Upper lobe of left lung (tissue), 6 donors: Measurements from ENCODE around the gene IZUMO2. TPM values are rescaled to one million over a fixed set of nuclear protein-coding genes. Genes with fewer than 3 reads are reported as not detected.

ENCODE experiments used
- ATAC-seq, 2 donors: fragments of 200-7000 bp; cut with Tn5 transposase; one replicate each; pipeline ENCODE4 v1.9.1; 2022; ENCODE audit warnings: mild to moderate bottlenecking in 2 of 2, moderate library complexity in 2 of 2; ENCODE audit not compliant: low FRiP score in 2 of 2
- DNase-seq, 2 donors: peaks; one replicate each; pipeline ENCODE4 v3.0.0-alpha.2; 2019 to 2020
- H3K27ac ChIP-seq, 4 donors: fragments of 200-600 bp; sonication (generic); one replicate each; pipeline ENCODE4 v1.5.1; 2016 to 2019
- H3K27me3 ChIP-seq, 4 donors: fragments of 200-600 bp; sonication (generic); one replicate each; pipeline ENCODE4 v1.5.1; 2017 to 2019
- H3K36me3 ChIP-seq, 4 donors: fragments of 200-600 bp; sonication (generic); one replicate each; pipeline ENCODE4 v1.5.1; 2016 to 2019
- H3K4me1 ChIP-seq, 4 donors: fragments of 200-600 bp; sonication (generic); one replicate each; pipeline ENCODE4 v1.5.1; 2018 to 2019
- H3K4me3 ChIP-seq, 4 donors: fragments of 200-600 bp; sonication (generic); one replicate each; pipeline ENCODE4 v1.5.1; 2017 to 2019; ENCODE audit warnings: mild to moderate bottlenecking in 2 of 4, moderate library complexity in 1 of 4
- H3K9me3 ChIP-seq, 4 donors: fragments of 200-600 bp; sonication (generic); one replicate each; pipeline ENCODE4 v1.5.1; 2018 to 2019
- EP300 ChIP-seq, 4 donors: sonication (generic); formaldehyde crosslinking; IDR thresholded peaks; one replicate each; pipeline ENCODE4 v1.5.1; 2017; ENCODE audit warnings: antibody characterized with exemption in 4 of 4, control low read depth in 2 of 4
- POLR2A ChIP-seq, 4 donors: fragments of 450-650 bp; IDR thresholded peaks; one replicate each; pipeline ENCODE4 v1.5.1; 2016 to 2017; ENCODE audit warnings: antibody characterized with exemption in 4 of 4, mild to moderate bottlenecking in 2 of 4
- POLR2AphosphoS5 ChIP-seq, 2 donors: sonication (generic); formaldehyde crosslinking; IDR thresholded peaks; one replicate each; pipeline ENCODE4 v1.5.1; 2017; ENCODE audit warnings: antibody characterized with exemption in 2 of 2
- WGBS, 2 donors: methylation state at CpG; one replicate each; pipeline ENCODE4 v1.1.5; 2017 to 2018; 5-methylcytosine and 5-hydroxymethylcytosine counted together
- total RNA-seq, 6 donors: library from RNA; depleted of rRNA in 4 of 6; stranded (reverse); fragments of >200 nt in 4 of 6; gene quantifications; one replicate each; pipeline versions ENCODE4 v1.1.0 to v1.2.1, GENCODE V29; 2016 to 2021
- TF ChIP-seq, protein P1 (sequence below), 6 experiments: fragments of 450-650 bp in 4 of 6; fragments of 200-600 bp in 2 of 6; sonication (generic) in 2 of 6; IDR thresholded peaks; one replicate each; pipeline ENCODE4 v1.5.1; 2016 to 2019; ENCODE audit warnings: antibody characterized with exemption in 6 of 6
- donor health status: DM: no; HTN: no; CAD: no; lungs with moderate emphysema.
- donor health status: DM: no; HTN: yes; CAD: no; lungs with severe emphysema.

Gene IZUMO2
- total RNA-seq, 6 donors from 2014 or later: not detected

DNA sequence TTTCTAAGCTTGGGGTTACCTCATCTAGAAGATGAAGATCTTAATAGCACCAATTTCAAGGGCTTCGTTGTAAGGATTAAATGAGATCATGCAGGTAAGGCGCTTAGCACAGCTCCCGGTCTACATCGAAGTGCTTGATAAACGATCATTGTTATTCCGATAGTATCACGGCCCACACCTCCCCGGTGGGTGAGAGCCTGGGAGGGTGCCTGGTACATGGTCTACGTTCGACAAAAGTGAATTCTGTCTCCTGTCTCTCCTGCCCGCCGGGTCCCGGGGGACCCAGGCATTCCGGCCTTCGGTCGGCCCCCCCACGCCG is 39.8 kb upstream of the IZUMO2 start:
- ATAC-seq (no peak), DNase-seq (no peak)
- 12 to 24% methylated on average over 14 to 18 of the region's 18 CpGs for WGBS, 2 donors
- H3K4me3 ChIP-seq: peak overlapping the region in 3 of 4 donors; percentile 62 to 72 (median 70)
- no peaks in the 10 kb centered on the region for H3K36me3 ChIP-seq
- peak overlapping the region in 3 of 4 donors; percentile 49 to 83 (median 59) for H3K27ac ChIP-seq
- H3K9me3 ChIP-seq: no peaks in the 10 kb centered on the region
- peaks cover 0 to 6% (median 3%) of the 10 kb centered on the region in 4 donors for H3K27me3 ChIP-seq
- H3K4me1 ChIP-seq: peaks cover 19 to 42% (median 26%) of the 10 kb centered on the region in 4 donors
- TF ChIP-seq, protein P1, sequence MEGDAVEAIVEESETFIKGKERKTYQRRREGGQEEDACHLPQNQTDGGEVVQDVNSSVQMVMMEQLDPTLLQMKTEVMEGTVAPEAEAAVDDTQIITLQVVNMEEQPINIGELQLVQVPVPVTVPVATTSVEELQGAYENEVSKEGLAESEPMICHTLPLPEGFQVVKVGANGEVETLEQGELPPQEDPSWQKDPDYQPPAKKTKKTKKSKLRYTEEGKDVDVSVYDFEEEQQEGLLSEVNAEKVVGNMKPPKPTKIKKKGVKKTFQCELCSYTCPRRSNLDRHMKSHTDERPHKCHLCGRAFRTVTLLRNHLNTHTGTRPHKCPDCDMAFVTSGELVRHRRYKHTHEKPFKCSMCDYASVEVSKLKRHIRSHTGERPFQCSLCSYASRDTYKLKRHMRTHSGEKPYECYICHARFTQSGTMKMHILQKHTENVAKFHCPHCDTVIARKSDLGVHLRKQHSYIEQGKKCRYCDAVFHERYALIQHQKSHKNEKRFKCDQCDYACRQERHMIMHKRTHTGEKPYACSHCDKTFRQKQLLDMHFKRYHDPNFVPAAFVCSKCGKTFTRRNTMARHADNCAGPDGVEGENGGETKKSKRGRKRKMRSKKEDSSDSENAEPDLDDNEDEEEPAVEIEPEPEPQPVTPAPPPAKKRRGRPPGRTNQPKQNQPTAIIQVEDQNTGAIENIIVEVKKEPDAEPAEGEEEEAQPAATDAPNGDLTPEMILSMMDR (IDR thresholded peaks at IDR 0.05): no peak
- no peak for TF ChIP-seq POLR2A (IDR thresholded peaks at IDR 0.05)
- TF ChIP-seq EP300 (IDR thresholded peaks at IDR 0.05): no peak
- TF ChIP-seq POLR2AphosphoS5 (IDR thresholded peaks at IDR 0.05): no peak

DNA sequence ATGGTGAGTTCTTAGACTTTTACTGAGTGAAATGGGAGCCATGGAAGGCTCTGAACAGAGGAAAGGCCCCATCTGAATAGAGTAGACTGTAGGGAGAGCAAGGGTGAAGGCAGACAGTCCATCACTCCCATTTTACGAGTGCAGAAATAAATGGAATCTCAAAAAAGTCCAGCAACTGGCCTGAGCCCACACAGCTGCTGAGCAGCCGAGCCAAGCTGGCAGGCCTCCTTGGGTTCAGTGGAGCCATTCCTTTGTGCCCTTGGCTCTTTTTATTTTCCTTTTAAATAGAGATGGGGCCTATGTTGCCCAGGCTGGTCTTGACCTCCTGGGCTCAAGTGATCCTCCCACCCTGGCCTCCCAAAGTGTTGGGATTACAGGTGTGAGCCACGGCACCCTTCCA is 39.3 kb upstream of the IZUMO2 start:
- TF ChIP-seq POLR2AphosphoS5 (IDR thresholded peaks at IDR 0.05) (no peak), EP300 (IDR thresholded peaks at IDR 0.05) (no peak), POLR2A (IDR thresholded peaks at IDR 0.05) (no peak)
- TF ChIP-seq, protein P1 (IDR thresholded peaks at IDR 0.05): no peak
- H3K27ac ChIP-seq: no peak overlapping the region
- peaks cover 19 to 38% (median 26%) of the 10 kb centered on the region in 4 donors for H3K4me1 ChIP-seq
- DNase-seq (no peak), ATAC-seq (no peak)
- H3K36me3 ChIP-seq: no peaks in the 10 kb centered on the region
- H3K9me3 ChIP-seq: no peaks in the 10 kb centered on the region
- H3K27me3 ChIP-seq: peaks cover 0 to 6% (median 3%) of the 10 kb centered on the region in 4 donors
- H3K4me3 ChIP-seq: no peak overlapping the region
- 84 to 92% methylated on average over 3 of the region's 3 CpGs for WGBS, 2 donors

DNA sequence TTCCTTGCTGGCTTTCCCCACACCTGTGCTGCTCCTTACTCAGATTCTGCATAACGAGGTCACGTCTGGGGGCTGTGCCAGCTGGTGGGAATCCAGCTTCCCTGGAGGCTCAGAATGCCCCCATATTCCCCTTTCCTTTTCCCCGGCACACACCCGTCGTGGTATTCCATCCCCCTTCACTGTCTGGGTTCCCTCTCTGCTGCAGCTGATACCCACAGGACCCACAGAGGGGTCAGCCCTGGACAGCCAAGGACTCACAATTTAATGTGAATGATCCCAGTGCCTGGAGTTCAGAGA is 36.1 kb upstream of the IZUMO2 start:
- Histone ChIP-seq H3K27ac (peak overlapping the region in 1 of 4 donors; percentile 38), H3K9me3 (no peaks in the 10 kb centered on the region), H3K27me3 (peaks cover 0 to 6% (median 3%) of the 10 kb centered on the region in 4 donors), H3K4me3 (no peak overlapping the region), H3K36me3 (no peaks in the 10 kb centered on the region), H3K4me1 (peaks cover 13 to 24% (median 21%) of the 10 kb centered on the region in 4 donors)
- no peak for ATAC-seq
- TF ChIP-seq POLR2AphosphoS5 (IDR thresholded peaks at IDR 0.05): no peak
- TF ChIP-seq, protein P1 (IDR thresholded peaks at IDR 0.05): no peak
- no peak for TF ChIP-seq POLR2A (IDR thresholded peaks at IDR 0.05)
- TF ChIP-seq EP300 (IDR thresholded peaks at IDR 0.05): no peak
- 5% methylated on average over 5 of the region's 5 CpGs for WGBS, 2 donors
- DNase-seq: no peak

DNA sequence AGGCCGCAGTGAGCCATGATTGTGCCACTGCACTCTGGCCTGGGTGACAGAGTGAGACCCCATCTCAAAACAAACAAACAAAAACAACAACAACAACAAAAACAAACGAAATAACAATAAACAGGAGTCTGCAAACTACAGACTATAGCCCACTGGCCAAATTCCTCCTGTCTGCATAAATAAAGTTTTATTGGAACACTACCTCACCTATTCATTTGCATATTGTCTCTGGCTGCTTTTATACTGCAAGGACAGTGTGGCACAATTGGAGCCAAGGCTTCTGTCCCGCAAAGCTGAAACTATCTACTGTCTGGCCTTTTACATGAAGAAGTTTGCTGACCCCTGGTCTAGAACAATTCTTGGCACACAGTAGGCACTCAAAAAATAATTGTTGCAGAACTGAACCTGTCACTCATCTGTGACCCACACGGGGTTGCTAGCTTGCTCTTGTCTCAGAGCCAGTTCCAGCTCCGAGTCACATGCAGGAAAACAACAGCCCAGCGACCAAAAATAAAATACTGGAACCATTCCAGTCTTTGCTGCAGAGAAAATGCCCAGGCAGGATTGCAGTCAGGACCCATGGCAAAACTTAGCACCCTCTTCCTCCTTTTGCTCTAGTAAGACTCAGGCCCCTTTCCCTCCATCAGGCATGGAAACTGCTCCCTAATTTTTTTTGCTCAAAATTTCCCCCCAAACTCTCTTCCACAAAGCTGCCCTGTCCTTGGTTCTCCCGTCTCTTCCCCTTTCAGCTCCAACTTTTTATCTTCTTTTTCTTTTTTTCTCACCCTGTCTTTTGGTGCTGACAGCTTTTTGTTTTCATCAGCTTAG is 35.6 kb upstream of the IZUMO2 start:
- Histone ChIP-seq H3K27ac (peak overlapping the region in 1 of 4 donors; percentile 38), H3K27me3 (peaks cover 0 to 6% (median 3%) of the 10 kb centered on the region in 4 donors), H3K36me3 (no peaks in the 10 kb centered on the region), H3K4me3 (no peak overlapping the region), H3K4me1 (peaks cover 13 to 23% (median 15%) of the 10 kb centered on the region in 4 donors), H3K9me3 (no peaks in the 10 kb centered on the region)
- no peak for TF ChIP-seq POLR2A (IDR thresholded peaks at IDR 0.05)
- TF ChIP-seq, protein P1 (IDR thresholded peaks at IDR 0.05): no peak
- no peak for TF ChIP-seq POLR2AphosphoS5 (IDR thresholded peaks at IDR 0.05)
- no peak for TF ChIP-seq EP300 (IDR thresholded peaks at IDR 0.05)
- DNase-seq: no peak
- no peak for ATAC-seq
- 32 to 33% methylated on average over 7 of the region's 7 CpGs for WGBS, 2 donors

DNA sequence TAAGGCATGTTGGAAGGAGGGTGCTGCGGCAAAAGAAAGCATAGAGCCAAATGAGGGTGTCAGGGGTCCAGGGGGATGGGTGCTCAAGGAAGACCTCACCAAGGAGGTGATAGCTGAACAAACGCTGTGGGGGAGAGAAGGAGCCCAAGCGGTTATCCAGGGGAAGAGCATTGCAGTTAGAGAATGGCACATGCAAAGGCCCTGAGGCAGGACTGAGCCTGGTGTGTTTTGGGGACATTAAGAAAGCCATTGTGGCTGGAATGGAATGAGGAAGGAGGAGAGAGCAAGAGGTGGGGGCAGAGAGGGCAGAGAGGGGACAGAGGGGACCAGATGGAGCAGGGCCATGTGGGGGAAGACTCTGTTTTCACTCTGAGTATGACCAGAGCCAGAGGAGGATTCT is 34.3 kb upstream of the IZUMO2 start:
- 70 to 72% methylated on average over 3 of the region's 3 CpGs for WGBS, 2 donors
- H3K27me3 ChIP-seq: no peaks in the 10 kb centered on the region
- H3K4me3 ChIP-seq: no peak overlapping the region
- no peaks in the 10 kb centered on the region for H3K9me3 ChIP-seq
- H3K4me1 ChIP-seq: peaks cover 8 to 14% (median 12%) of the 10 kb centered on the region in 4 donors
- no peaks in the 10 kb centered on the region for H3K36me3 ChIP-seq
- H3K27ac ChIP-seq: no peak overlapping the region
- no peak for TF ChIP-seq POLR2A (IDR thresholded peaks at IDR 0.05)
- TF ChIP-seq, protein P1 (IDR thresholded peaks at IDR 0.05): no peak
- TF ChIP-seq EP300 (IDR thresholded peaks at IDR 0.05): no peak
- no peak for TF ChIP-seq POLR2AphosphoS5 (IDR thresholded peaks at IDR 0.05)
- no peak for DNase-seq
- ATAC-seq: no peak
